Neutrophil (primary cell): ENCODE data around the gene TNFSF10.
A peak's percentile ranks its signal among the peaks of the same experiment; 100 is the strongest.
"Not testable (repeated sequence)": the region's sequence is repeated elsewhere in the genome, so short reads cannot be mapped to it uniquely, and the experiment has no call there.

ENCODE experiments used
- H3K27ac ChIP-seq: fragments of 200-600 bp; sonication (generic); 2 replicates; pipeline ENCODE4 v1.5.1; 2016; ENCODE audit warnings: mild to moderate bottlenecking, moderate library complexity
- H3K27me3 ChIP-seq: fragments of 200-600 bp; sonication (generic); 2 replicates; pipeline ENCODE4 v1.6.0; 2016; ENCODE audit warnings: mild to moderate bottlenecking
- H3K36me3 ChIP-seq: fragments of 200-600 bp; sonication (generic); 2 replicates; pipeline ENCODE4 v1.5.1; 2017
- H3K4me1 ChIP-seq, 2 experiments: fragments of 200-600 bp in 1 of 2; sonication (generic) in 1 of 2; 1 replicate in 1 of 2; 2 replicates in 1 of 2; pipeline versions ENCODE4 v1.5.1 to v1.6.1; 2013 to 2016; ENCODE audit warnings: low read depth in 1 of 2, low read length in 1 of 2, mild to moderate bottlenecking in 1 of 2, moderate library complexity in 1 of 2; ENCODE audit not compliant: control insufficient read depth in 1 of 2, insufficient read depth in 1 of 2
- H3K4me3 ChIP-seq, 2 experiments: fragments of 200-600 bp in 1 of 2; sonication (generic) in 1 of 2; 1 replicate in 1 of 2; 2 replicates in 1 of 2; pipeline ENCODE4 v1.5.1; 2013 to 2016; ENCODE audit warnings: low read depth in 1 of 2, low read length in 1 of 2, mild to moderate bottlenecking in 1 of 2, moderate library complexity in 1 of 2
- H3K9me3 ChIP-seq: fragments of 200-600 bp; sonication (generic); 2 replicates; pipeline ENCODE4 v1.5.1; 2016
- TF ChIP-seq, protein P1 (sequence below): fragments of 200-600 bp; sonication (generic); IDR thresholded peaks from 2 replicates; pipeline ENCODE4 v1.5.1; 2016; ENCODE audit warnings: antibody characterized with exemption

Gene TNFSF10

DNA sequence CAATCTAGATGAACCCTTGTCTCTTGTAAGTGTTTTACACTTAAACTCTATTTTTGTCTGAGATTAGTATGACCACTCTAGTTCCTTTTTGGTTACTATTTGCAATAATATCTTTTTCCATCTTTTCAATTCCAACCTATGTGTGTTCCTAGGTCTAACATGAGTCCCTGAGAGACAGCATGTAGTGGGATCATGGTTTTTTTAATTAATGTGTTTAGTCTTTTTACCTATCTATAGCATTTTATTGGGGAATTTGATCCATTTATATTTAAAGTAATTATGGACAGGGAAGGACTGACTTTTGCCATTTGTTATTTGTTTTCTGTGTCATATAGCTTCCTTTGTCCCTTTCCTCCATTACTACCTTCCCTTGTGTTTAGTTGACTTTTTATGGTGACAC, 21.7 kb downstream of the TNFSF10 start:
- H3K27me3 ChIP-seq, result no peaks in the 10 kb centered on the region
- H3K36me3 ChIP-seq, result peaks cover 36% of the 10 kb centered on the region
- peaks cover 7 to 8% of the 10 kb centered on the region in 2 experiments for H3K4me1 ChIP-seq
- TF ChIP-seq, protein P1, sequence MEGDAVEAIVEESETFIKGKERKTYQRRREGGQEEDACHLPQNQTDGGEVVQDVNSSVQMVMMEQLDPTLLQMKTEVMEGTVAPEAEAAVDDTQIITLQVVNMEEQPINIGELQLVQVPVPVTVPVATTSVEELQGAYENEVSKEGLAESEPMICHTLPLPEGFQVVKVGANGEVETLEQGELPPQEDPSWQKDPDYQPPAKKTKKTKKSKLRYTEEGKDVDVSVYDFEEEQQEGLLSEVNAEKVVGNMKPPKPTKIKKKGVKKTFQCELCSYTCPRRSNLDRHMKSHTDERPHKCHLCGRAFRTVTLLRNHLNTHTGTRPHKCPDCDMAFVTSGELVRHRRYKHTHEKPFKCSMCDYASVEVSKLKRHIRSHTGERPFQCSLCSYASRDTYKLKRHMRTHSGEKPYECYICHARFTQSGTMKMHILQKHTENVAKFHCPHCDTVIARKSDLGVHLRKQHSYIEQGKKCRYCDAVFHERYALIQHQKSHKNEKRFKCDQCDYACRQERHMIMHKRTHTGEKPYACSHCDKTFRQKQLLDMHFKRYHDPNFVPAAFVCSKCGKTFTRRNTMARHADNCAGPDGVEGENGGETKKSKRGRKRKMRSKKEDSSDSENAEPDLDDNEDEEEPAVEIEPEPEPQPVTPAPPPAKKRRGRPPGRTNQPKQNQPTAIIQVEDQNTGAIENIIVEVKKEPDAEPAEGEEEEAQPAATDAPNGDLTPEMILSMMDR, result no peak
- H3K27ac ChIP-seq, result no peak overlapping the region
- H3K9me3 ChIP-seq, result no peaks in the 10 kb centered on the region
- no peak overlapping the region for H3K4me3 ChIP-seq

- not testable (repeated sequence) for H3K27ac ChIP-seq, H3K9me3 ChIP-seq, H3K36me3 ChIP-seq, H3K27me3 ChIP-seq, H3K4me1 ChIP-seq, H3K4me3 ChIP-seq
- TF ChIP-seq, protein P1, result peak; percentile 71
Measured at GRCh38 chr3:172490198-172490669, 33.0 kb downstream of the TNFSF10 start.

GRCh38 chr3:172478116-172478515, 45.1 kb downstream of the TNFSF10 start:
- Histone ChIP-seq H3K36me3 (no peaks in the 10 kb centered on the region), H3K27me3 (no peaks in the 10 kb centered on the region), H3K9me3 (no peaks in the 10 kb centered on the region), H3K4me3 (no peak overlapping the region), H3K27ac (no peak overlapping the region), H3K4me1 (peaks cover 4 to 5% of the 10 kb centered on the region in 2 experiments)
- TF ChIP-seq, protein P1, result no peak

- Histone ChIP-seq H3K27ac (no peak overlapping the region), H3K9me3 (no peaks in the 10 kb centered on the region), H3K36me3 (no peaks in the 10 kb centered on the region), H3K4me3 (peak overlapping the region in 1 of 2 experiments; percentile 29), H3K4me1 (peaks cover 4 to 5% of the 10 kb centered on the region in 2 experiments), H3K27me3 (no peaks in the 10 kb centered on the region)
- TF ChIP-seq, protein P1, result no peak
Measured at GRCh38 chr3:172476347-172476746, 46.9 kb downstream of the TNFSF10 start.

DNA sequence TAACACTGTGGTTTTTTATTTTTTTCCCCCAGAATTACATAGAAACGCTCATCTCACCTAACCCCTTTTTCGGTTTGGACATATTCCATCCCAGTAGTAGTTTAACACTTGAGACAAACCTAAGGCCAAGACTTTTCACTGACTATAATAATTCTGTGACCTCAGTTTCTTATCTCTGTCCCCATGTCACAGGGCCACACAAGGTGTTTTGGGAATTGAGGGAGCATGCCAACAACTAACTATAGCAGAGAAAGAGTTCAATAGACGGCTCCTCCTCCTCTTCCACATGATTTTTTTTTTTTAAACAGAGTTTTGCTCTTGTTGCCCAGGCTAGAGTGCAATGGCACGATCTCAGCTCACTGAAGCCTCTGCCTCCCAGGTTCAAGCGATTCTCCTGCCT, 47.5 kb downstream of the TNFSF10 start:
- Histone ChIP-seq H3K27ac (no peak overlapping the region), H3K9me3 (no peaks in the 10 kb centered on the region), H3K36me3 (no peaks in the 10 kb centered on the region), H3K4me1 (peaks cover 4 to 5% of the 10 kb centered on the region in 2 experiments), H3K27me3 (no peaks in the 10 kb centered on the region), H3K4me3 (no peak overlapping the region)
- TF ChIP-seq, protein P1, result no peak

DNA sequence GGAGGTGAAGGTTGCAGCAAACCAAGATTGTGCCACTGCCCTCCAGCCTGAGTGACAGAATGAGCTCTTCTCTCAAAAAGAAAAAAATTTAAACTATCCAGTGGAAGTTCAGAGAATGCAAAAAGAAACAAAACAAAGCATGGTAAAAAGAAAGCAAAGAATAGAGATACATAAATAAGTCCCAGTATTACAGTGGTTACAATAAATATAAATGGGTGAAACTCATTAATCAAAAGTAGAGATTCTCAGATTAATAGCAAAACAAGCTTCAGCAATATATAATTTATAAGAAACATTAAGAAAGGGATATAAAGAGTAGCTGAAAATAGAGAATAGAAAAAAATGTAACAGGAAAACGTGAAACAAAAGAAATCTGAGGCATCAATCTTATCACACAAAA, 51.3 kb downstream of the TNFSF10 start:
- TF ChIP-seq, protein P1, result no peak
- H3K9me3 ChIP-seq, result no peaks in the 10 kb centered on the region
- no peaks in the 10 kb centered on the region for H3K36me3 ChIP-seq
- no peak overlapping the region for H3K27ac ChIP-seq
- no peak overlapping the region for H3K4me3 ChIP-seq
- peaks cover 0 to under 1% of the 10 kb centered on the region in 2 experiments for H3K4me1 ChIP-seq
- peaks cover 12% of the 10 kb centered on the region for H3K27me3 ChIP-seq
